ENCODE results near the gene SLIT3.

GRCh38 chr5:168833936-168834335, 467.0 kb downstream of the SLIT3 start:
- TF ChIP-seq CTCF (IDR thresholded peaks at IDR 0.05; ENCODE audit: insufficient read depth, low read length), result no peak
- TF ChIP-seq GABPA (IDR thresholded peaks at IDR 0.05; ENCODE audit: low read depth), result no peak
